GM21381 (cell line): ENCODE data around the gene INHBC.
"Not testable (repeated sequence)": the region's sequence is repeated elsewhere in the genome, so short reads cannot be mapped to it uniquely, and the experiment has no call there.

Experiments used
- ATAC-seq: cut with Tn5 transposase; IDR thresholded peaks from one replicate; pipeline ENCODE4 v1.9.1; 2021; ENCODE audit warnings: mild to moderate bottlenecking, moderate library complexity; ENCODE audit not compliant: unreplicated experiment

Gene INHBC

GRCh38 chr12:57428965-57429364, 5.6 kb upstream of the INHBC start:
- ATAC-seq = no peak

- ATAC-seq = no peak
These were observed 5.0 kb upstream of the INHBC start for GRCh38 chr12:57429473-57430111.

GRCh38 chr12:57430112-57430930, 4.3 kb upstream of the INHBC start:
- ATAC-seq = peak; percentile 51

- peak; percentile 93 for ATAC-seq
These were observed 3.5 kb upstream of the INHBC start, which contains the start of gene R3HDM2 for GRCh38 chr12:57430931-57431566. Gene R3HDM2 (minus strand): TSS chr12:57431043. CDS start chr12:57310428, 120,615 bp downstream.

- no peak for ATAC-seq
These were observed 2.9 kb upstream of the INHBC start for GRCh38 chr12:57431654-57432188.

GRCh38 chr12:57433370-57433769, 1.2 kb upstream of the INHBC start:
- ATAC-seq = no peak

- no peak for ATAC-seq
These were observed 709 bp downstream of the INHBC start for GRCh38 chr12:57435293-57435692.

- no peak for ATAC-seq
These were observed 3.8 kb downstream of the INHBC start for GRCh38 chr12:57438400-57438799.

GRCh38 chr12:57439762-57440266, 5.2 kb downstream of the INHBC start:
- no peak for ATAC-seq

GRCh38 chr12:57441393-57441792, 6.8 kb downstream of the INHBC start:
- not testable (repeated sequence) for ATAC-seq

GRCh38 chr12:57441846-57442427, 7.4 kb downstream of the INHBC start:
- no peak for ATAC-seq

GRCh38 chr12:57444337-57444736, 9.8 kb downstream of the INHBC start:
- ATAC-seq = not testable (repeated sequence)

- no peak for ATAC-seq
These were observed 10.2 kb downstream of the INHBC start for GRCh38 chr12:57444744-57445143.

- ATAC-seq = no peak
These were observed 11.8 kb downstream of the INHBC start for GRCh38 chr12:57446292-57446960.

GRCh38 chr12:57448669-57449068, 14.1 kb downstream of the INHBC start:
- no peak for ATAC-seq

- no peak for ATAC-seq
These were observed 14.8 kb downstream of the INHBC start for GRCh38 chr12:57449375-57449774.

- ATAC-seq = no peak
These were observed 15.5 kb downstream of the INHBC start for GRCh38 chr12:57450057-57450456.

GRCh38 chr12:57451233-57451778, 16.7 kb downstream of the INHBC start:
- ATAC-seq = no peak

GRCh38 chr12:57452181-57452936, 17.8 kb downstream of the INHBC start:
- no peak for ATAC-seq
